ENCODE data around the gene ZNF362. TPM values are rescaled to one million over a fixed set of nuclear protein-coding genes. Genes with fewer than 3 reads are reported as not detected.
"Not testable (repeated sequence)": the region's sequence is repeated elsewhere in the genome, so short reads cannot be mapped to it uniquely, and the experiment has no call there.

The ZNF362 gene
- total RNA-seq, 1 experiment from 2014 or later, result 31.7 TPM

- no peak for DNase-seq
- Histone ChIP-seq H3K36me3 (replicated peaks; ENCODE audit: control insufficient read depth, insufficient read depth, low read length) (no peaks in the 10 kb centered on the region), H3K27me3 (ENCODE audit: control insufficient read depth, insufficient read depth, low read length) (peaks cover 14% of the 10 kb centered on the region; the same call in 1 of the 2 replicates), H3K4me3 (ENCODE audit: insufficient read depth, low read depth, low read length) (peak overlapping the region; percentile 5; the same call in 1 of the 2 replicates)
Observed at GRCh38 chr1:33305816-33306652, 49.7 kb downstream of the ZNF362 start.

DNA sequence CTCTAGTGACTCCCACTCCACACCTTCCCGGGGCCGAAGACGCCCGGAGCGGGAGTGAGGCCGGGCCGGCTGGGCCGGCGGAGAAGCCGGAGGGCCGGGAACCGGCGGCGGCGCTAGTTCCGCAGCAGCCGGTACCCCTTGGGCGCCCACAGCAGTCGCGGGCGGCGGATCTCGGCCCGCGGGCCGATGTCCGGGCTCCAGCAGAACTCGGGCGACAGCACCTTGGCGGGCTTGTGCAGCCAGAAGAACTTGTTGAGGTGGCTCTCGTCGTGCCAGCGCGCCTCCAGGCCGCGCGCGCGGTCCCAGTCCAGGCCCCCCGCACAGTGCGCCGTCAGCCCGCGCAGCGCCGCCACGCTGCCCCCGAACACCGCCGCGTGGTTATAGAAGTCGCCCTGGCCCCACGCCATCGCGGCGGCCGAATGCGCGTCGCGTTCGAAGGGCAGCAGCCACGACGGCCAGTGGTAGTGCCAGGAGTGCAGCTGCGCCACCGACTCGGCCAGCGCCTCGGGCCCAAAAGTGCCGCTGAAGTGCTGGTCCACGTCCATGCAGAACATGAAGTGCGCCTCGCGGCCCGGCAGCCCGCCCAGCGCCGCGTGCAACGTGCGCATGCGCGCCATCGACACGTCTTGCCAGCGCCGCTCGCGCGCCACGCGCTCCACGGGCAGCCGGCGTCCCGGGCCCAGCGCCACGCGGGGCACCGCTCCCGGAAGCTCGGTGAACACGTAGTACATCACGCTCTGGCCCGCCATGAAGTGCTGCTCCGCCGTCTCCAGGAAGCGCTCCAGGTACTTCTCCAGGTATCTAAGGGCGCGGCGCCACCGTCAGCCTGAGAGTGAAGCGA is 50.6 kb downstream of the ZNF362 start:
- Histone ChIP-seq H3K36me3 (replicated peaks; ENCODE audit: control insufficient read depth, insufficient read depth, low read length) (no peaks in the 10 kb centered on the region), H3K4me3 (ENCODE audit: insufficient read depth, low read depth, low read length) (peak overlapping the region; percentile 5; the same call in 1 of the 2 replicates)
- DNase-seq, result peak; percentile 81

GRCh38 chr1:33307494-33307864 is 51.2 kb downstream of the ZNF362 start:
- no peak for DNase-seq
- no peaks in the 10 kb centered on the region for H3K36me3 ChIP-seq (replicated peaks; ENCODE audit: control insufficient read depth, insufficient read depth, low read length)
- peaks cover 14% of the 10 kb centered on the region; the same call in 1 of the 2 replicates for H3K27me3 ChIP-seq (ENCODE audit: control insufficient read depth, insufficient read depth, low read length)
- no peak overlapping the region for H3K4me3 ChIP-seq (ENCODE audit: insufficient read depth, low read depth, low read length)

More for the DNA sequence above, 50.6 kb downstream of the ZNF362 start:
- H3K27me3 ChIP-seq (ENCODE audit: control insufficient read depth, insufficient read depth, low read length), result peaks cover 14% of the 10 kb centered on the region; the same call in 1 of the 2 replicates

- H3K36me3 ChIP-seq (replicated peaks; ENCODE audit: control insufficient read depth, insufficient read depth, low read length); DNase-seq; H3K4me3 ChIP-seq (ENCODE audit: insufficient read depth, low read depth, low read length): not testable (repeated sequence)
- peaks cover 14% of the 10 kb centered on the region; the same call in 1 of the 2 replicates for H3K27me3 ChIP-seq (ENCODE audit: control insufficient read depth, insufficient read depth, low read length)
Observed at GRCh38 chr1:33309351-33309750, 53.1 kb downstream of the ZNF362 start.

GRCh38 chr1:33310702-33311101 is 54.4 kb downstream of the ZNF362 start:
- no peak overlapping the region for H3K4me3 ChIP-seq (ENCODE audit: insufficient read depth, low read depth, low read length)
- DNase-seq, result no peak
- no peaks in the 10 kb centered on the region for H3K36me3 ChIP-seq (replicated peaks; ENCODE audit: control insufficient read depth, insufficient read depth, low read length)
- peaks cover 14% of the 10 kb centered on the region; the same call in 1 of the 2 replicates for H3K27me3 ChIP-seq (ENCODE audit: control insufficient read depth, insufficient read depth, low read length)

- DNase-seq, result no peak
- Histone ChIP-seq H3K36me3 (replicated peaks; ENCODE audit: control insufficient read depth, insufficient read depth, low read length) (no peaks in the 10 kb centered on the region), H3K4me3 (ENCODE audit: insufficient read depth, low read depth, low read length) (no peak overlapping the region), H3K27me3 (ENCODE audit: control insufficient read depth, insufficient read depth, low read length) (peaks cover 6% of the 10 kb centered on the region; the same call in 1 of the 2 replicates)
Observed at GRCh38 chr1:33311706-33312412, 55.6 kb downstream of the ZNF362 start.

DNA sequence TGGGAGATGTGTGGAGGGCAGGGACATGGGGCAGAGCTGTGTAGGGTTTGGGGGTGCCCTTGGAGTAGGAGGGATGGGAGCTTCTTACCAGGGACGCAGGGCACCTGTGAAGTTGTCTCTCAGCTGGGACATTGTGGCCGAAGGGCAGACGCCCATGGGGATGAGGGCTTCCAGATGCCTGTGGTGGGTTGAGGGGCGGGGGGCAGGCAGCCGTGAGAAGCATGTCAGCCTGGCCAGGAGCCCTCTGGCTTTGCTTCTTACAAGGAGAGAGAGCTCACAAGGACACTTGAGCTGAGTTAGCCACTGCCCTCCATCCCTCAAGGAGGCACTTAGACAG is 56.1 kb downstream of the ZNF362 start:
- Histone ChIP-seq H3K27me3 (ENCODE audit: control insufficient read depth, insufficient read depth, low read length) (peaks cover 2% of the 10 kb centered on the region; the same call in 1 of the 2 replicates), H3K36me3 (replicated peaks; ENCODE audit: control insufficient read depth, insufficient read depth, low read length) (no peaks in the 10 kb centered on the region), H3K4me3 (ENCODE audit: insufficient read depth, low read depth, low read length) (no peak overlapping the region)
- DNase-seq, result no peak

DNA sequence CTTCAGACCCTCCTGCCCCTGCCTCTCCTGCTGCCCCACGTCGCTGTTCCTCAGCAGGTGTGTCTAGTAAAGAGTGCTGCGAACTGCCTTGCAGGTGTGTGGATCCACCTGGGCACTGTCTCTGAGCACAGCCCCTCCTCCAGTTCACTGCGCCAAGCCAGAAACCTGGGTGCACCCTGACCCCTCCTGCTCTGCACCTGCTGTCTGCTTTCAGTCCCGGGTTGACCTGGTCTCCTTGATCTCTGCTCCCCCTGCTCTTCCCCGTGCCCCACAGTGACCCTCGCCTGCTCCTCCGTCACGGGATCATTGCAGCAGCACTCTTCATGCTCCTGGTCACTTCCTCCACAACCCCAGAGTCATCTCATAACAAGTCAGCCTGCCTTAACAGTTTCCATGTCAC is 58.1 kb downstream of the ZNF362 start:
- no peak for DNase-seq
- H3K36me3 ChIP-seq (replicated peaks; ENCODE audit: control insufficient read depth, insufficient read depth, low read length), result no peaks in the 10 kb centered on the region
- no peak overlapping the region for H3K4me3 ChIP-seq (ENCODE audit: insufficient read depth, low read depth, low read length)
- H3K27me3 ChIP-seq (ENCODE audit: control insufficient read depth, insufficient read depth, low read length), result peaks cover 4% of the 10 kb centered on the region

DNA sequence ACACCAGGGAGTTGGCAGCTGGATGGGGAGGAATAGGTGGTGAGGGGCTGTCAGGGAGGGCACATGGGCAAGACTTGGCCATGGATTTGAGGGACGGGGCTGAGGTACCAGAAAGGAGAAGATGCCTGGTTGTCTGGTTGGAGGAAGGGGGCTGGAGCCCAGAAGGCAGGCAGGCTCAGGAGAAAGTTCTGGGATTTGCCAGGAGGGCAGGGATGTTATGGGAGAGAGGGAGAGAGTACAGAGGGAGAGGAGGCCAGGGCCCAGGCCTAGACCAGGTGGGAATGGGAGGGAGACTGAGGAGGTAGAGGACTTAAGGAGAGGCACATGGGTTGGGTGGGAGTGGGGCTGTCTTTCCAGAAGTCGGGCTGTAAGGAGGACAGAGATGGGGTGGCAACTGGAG is 60.3 kb downstream of the ZNF362 start:
- Histone ChIP-seq H3K36me3 (replicated peaks; ENCODE audit: control insufficient read depth, insufficient read depth, low read length) (no peaks in the 10 kb centered on the region), H3K4me3 (ENCODE audit: insufficient read depth, low read depth, low read length) (no peak overlapping the region), H3K27me3 (ENCODE audit: control insufficient read depth, insufficient read depth, low read length) (peaks cover 2% of the 10 kb centered on the region; the same call in 1 of the 2 replicates)
- no peak for DNase-seq

DNA sequence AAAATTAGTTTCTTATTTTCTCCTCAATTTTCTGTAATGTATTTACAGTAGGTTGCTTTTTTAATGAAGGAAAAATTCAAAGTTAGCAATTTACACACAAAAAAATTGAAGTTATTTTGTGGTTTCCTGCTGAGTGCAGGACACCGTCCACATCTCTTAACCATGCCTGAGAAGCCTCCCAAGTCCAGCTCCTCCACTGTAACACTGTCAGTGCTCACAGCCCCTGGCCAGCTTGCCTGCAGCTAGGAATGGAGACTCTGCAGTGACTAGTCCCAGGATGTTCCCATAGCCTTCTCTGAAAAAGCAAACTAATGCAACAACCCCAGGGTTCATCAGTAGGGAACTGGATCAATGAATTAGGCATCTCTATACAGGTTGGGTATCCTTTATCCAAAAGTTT is 61.1 kb downstream of the ZNF362 start:
- Histone ChIP-seq H3K27me3 (ENCODE audit: control insufficient read depth, insufficient read depth, low read length) (peaks cover 2% of the 10 kb centered on the region; the same call in 1 of the 2 replicates), H3K4me3 (ENCODE audit: insufficient read depth, low read depth, low read length) (no peak overlapping the region), H3K36me3 (replicated peaks; ENCODE audit: control insufficient read depth, insufficient read depth, low read length) (no peaks in the 10 kb centered on the region)
- no peak for DNase-seq

GRCh38 chr1:33317946-33318345 is 61.7 kb downstream of the ZNF362 start:
- peaks cover 2% of the 10 kb centered on the region; the same call in 1 of the 2 replicates for H3K27me3 ChIP-seq (ENCODE audit: control insufficient read depth, insufficient read depth, low read length)
- DNase-seq, result no peak
- H3K36me3 ChIP-seq (replicated peaks; ENCODE audit: control insufficient read depth, insufficient read depth, low read length), result no peaks in the 10 kb centered on the region
- no peak overlapping the region for H3K4me3 ChIP-seq (ENCODE audit: insufficient read depth, low read depth, low read length)

DNA sequence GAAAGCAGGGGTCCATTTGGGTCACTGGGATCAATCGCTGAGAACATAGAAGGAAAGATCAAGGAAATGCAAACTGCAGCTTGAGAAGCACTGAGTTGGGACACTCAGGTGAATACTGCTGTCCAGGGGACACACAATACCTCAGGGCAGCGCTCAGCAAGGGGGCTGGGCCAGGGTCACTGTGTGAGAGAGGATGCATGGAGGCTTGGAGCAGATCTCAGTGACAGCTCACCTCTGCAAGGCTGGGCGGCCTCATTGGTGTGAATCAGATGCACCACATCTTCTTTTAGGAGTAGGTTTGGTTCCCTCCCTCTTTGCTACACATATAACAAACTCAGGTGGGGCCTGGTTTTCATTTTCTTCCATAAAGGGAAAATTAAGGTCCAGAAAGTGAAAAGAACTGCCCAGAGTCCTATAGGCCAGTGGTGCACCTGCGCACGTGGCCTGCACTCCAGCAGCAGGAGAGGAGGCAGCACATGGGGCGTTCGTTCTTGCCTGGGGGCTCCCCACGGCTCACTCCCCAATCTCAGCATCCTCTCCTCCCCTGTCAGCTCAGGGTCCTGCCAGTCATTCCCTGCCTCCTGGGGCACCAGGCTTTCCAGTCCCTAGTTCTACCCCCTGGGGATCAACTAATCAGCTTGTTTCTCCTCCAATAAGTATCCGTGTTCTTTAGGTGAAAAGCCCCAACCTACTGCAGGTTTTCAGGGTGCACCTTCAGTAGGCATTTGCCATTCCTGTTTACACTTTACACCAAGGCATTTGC is 63.1 kb downstream of the ZNF362 start:
- no peaks in the 10 kb centered on the region for H3K36me3 ChIP-seq (replicated peaks; ENCODE audit: control insufficient read depth, insufficient read depth, low read length)
- no peak overlapping the region for H3K4me3 ChIP-seq (ENCODE audit: insufficient read depth, low read depth, low read length)
- peaks cover 2% of the 10 kb centered on the region; the same call in 1 of the 2 replicates for H3K27me3 ChIP-seq (ENCODE audit: control insufficient read depth, insufficient read depth, low read length)
- no peak for DNase-seq

DNA sequence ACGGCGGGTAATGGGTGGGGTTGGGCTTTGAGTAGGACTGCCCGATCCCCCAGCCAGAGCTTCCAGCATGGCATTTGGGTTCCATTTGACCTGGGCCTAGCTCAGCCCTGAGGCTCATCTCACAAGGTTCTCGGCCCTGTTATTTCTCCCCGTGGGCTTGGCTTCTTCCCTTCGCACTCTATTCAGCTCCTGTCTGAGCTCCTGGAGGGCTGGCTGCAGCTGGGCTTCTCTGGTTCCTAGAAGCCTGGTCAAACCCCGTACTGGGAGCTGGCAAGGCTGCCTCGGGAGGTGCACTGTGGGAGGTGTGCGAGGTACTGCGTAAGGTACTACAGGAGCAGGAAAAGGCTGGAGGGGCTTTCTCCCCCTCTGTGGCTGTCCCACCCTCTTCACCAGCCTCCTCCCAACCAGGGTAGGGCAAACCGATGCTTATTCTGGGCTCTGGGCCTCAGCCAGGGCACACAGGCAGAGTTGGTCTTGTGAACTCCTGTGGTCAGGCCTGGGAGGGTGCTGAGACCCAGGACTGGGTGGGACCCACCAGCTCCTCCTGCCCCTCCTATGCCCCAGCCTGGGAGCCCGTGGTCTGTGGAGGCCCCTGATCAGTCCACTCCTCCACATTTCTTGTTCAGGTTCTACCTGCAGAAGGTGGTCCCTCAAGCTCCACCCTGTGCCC is 63.8 kb downstream of the ZNF362 start:
- H3K36me3 ChIP-seq (replicated peaks; ENCODE audit: control insufficient read depth, insufficient read depth, low read length), result no peaks in the 10 kb centered on the region
- H3K27me3 ChIP-seq (ENCODE audit: control insufficient read depth, insufficient read depth, low read length), result peaks cover 2% of the 10 kb centered on the region; the same call in 1 of the 2 replicates
- DNase-seq, result no peak
- H3K4me3 ChIP-seq (ENCODE audit: insufficient read depth, low read depth, low read length), result no peak overlapping the region

Measured in H7 (cell line).